Thoracic aorta (tissue), 2 donors: ENCODE data around the gene GNB4. TPM values are rescaled to one million over a fixed set of nuclear protein-coding genes. Genes with fewer than 3 reads are reported as not detected.

Experiments used
- ATAC-seq: fragments of 150-250 bp; one replicate; pipeline ENCODE4 v1.8.0; 2017; ENCODE audit warnings: low read depth; ENCODE audit not compliant: insufficient number of reproducible peaks, low FRiP score
- DNase-seq: peaks from one replicate; pipeline ENCODE4 v3.0.0-alpha.2; 2020; ENCODE audit warnings: low spot score
- H3K27ac ChIP-seq, 2 donors: fragments of 200-600 bp; sonication (generic); 1 replicate in 1 of 2; 2 replicates in 1 of 2; pipeline ENCODE4 v1.5.1; 2016; ENCODE audit warnings: mild to moderate bottlenecking in 2 of 2, moderate library complexity in 2 of 2
- H3K27me3 ChIP-seq: fragments of 200-600 bp; sonication (generic); replicated peaks from 2 replicates; pipeline ENCODE4 v1.6.0; 2016; ENCODE audit warnings: mild to moderate bottlenecking; ENCODE audit not compliant: insufficient read depth
- H3K36me3 ChIP-seq: fragments of 200-600 bp; sonication (generic); one replicate; pipeline ENCODE4 v1.5.1; 2016
- H3K4me1 ChIP-seq, 2 donors: fragments of 200-600 bp; sonication (generic); 1 replicate in 1 of 2; 2 replicates in 1 of 2; pipeline versions ENCODE4 v1.5.1 to v1.6.0; 2016; ENCODE audit warnings: low read depth in 2 of 2, mild to moderate bottlenecking in 1 of 2; ENCODE audit not compliant: control insufficient read depth in 1 of 2
- H3K4me3 ChIP-seq: fragments of 200-600 bp; sonication (generic); 2 replicates; pipeline ENCODE4 v1.5.1; 2016; ENCODE audit warnings: mild to moderate bottlenecking
- H3K9me3 ChIP-seq: fragments of 200-600 bp; sonication (generic); 2 replicates; pipeline ENCODE4 v1.5.1; 2016
- total RNA-seq, 2 donors: library from RNA; depleted of rRNA; stranded (reverse); fragments of >200 nt; gene quantifications; one replicate each; pipeline versions ENCODE4 v1.1.0 to v1.2.3, GENCODE V29; 2016
- TF ChIP-seq, protein P1 (sequence below): fragments of 200-600 bp; sonication (generic); IDR thresholded peaks from one replicate; pipeline ENCODE4 v1.5.1; 2019; ENCODE audit warnings: antibody characterized with exemption

GNB4 gene
- total RNA-seq, 2 donors from 2014 or later, result 66.2 to 66.7 TPM

DNA sequence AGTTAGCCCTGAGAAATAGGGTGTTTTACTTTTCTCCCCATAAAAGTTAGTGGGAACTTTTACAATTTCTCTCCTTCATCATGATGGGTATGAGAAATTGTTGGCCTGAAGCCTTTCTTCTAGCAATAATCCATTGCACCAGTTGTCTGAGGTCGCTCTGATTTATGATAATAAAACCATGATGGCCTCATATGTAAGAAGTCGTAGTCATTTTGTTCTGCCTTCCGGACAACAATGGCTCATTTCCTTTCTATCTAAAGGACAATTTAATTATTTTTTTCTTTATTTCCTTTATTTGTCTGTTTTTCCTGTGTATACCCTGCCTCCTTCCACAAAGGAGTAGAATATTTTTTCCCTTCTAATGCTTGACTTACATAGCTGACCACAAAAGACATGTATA is 31.6 kb upstream of the GNB4 start:
- no peaks in the 10 kb centered on the region for H3K9me3 ChIP-seq
- DNase-seq, result no peak
- ATAC-seq, result no peak
- H3K27me3 ChIP-seq, result no peaks in the 10 kb centered on the region
- H3K4me1 ChIP-seq, result no peaks in the 10 kb centered on the region
- TF ChIP-seq, protein P1, sequence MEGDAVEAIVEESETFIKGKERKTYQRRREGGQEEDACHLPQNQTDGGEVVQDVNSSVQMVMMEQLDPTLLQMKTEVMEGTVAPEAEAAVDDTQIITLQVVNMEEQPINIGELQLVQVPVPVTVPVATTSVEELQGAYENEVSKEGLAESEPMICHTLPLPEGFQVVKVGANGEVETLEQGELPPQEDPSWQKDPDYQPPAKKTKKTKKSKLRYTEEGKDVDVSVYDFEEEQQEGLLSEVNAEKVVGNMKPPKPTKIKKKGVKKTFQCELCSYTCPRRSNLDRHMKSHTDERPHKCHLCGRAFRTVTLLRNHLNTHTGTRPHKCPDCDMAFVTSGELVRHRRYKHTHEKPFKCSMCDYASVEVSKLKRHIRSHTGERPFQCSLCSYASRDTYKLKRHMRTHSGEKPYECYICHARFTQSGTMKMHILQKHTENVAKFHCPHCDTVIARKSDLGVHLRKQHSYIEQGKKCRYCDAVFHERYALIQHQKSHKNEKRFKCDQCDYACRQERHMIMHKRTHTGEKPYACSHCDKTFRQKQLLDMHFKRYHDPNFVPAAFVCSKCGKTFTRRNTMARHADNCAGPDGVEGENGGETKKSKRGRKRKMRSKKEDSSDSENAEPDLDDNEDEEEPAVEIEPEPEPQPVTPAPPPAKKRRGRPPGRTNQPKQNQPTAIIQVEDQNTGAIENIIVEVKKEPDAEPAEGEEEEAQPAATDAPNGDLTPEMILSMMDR, result no peak
- H3K4me3 ChIP-seq, result no peak overlapping the region
- no peak overlapping the region for H3K27ac ChIP-seq
- no peaks in the 10 kb centered on the region for H3K36me3 ChIP-seq

DNA sequence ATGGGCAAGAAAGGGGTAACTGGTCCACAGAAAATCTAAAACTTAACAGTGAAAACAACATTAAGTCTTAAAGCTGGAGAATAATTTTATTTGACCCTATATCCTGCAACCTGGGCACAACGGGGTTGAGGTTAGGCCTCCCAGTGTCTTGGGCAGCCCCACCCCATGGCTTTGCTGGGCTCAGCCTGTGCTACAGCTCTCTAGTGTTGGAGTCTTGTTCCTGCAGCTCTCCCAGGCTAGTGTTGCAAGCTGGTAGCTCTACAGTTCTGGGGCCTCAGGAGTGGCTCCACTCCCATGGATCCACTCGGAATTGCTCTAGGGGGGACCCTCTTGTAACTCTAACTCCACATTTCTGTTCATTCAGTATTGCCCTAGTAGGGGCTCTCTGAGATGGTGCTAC is 24.9 kb upstream of the GNB4 start:
- no peaks in the 10 kb centered on the region for H3K9me3 ChIP-seq
- DNase-seq (no peak), ATAC-seq (no peak)
- TF ChIP-seq, protein P1, result no peak
- H3K27me3 ChIP-seq, result no peaks in the 10 kb centered on the region
- H3K36me3 ChIP-seq, result no peaks in the 10 kb centered on the region
- H3K27ac ChIP-seq, result no peak overlapping the region
- H3K4me3 ChIP-seq, result no peak overlapping the region
- no peaks in the 10 kb centered on the region for H3K4me1 ChIP-seq

DNA sequence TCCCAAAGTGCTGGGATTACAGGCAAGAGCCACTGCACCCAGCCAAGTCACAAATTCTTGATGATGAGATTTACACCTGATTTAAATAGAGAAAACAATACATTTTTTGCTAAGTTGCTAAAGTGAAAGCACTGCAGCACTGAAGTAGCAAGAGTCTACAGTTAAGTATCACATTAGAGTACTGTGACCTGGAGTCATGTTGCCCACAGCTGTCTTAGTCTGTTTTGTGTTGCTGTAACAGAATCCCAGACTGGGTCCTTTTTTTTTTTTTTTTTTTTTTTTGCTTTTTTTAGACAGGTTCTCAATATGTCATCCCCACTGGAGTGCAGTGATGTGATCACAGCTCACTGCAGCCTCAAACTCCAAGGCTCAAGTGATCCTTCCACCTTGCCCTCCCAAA is 23.2 kb upstream of the GNB4 start:
- Histone ChIP-seq H3K27ac (no peak overlapping the region), H3K27me3 (no peaks in the 10 kb centered on the region), H3K36me3 (no peaks in the 10 kb centered on the region), H3K4me1 (no peaks in the 10 kb centered on the region), H3K4me3 (no peak overlapping the region), H3K9me3 (no peaks in the 10 kb centered on the region)
- no peak for DNase-seq
- no peak for ATAC-seq
- TF ChIP-seq, protein P1, result no peak

DNA sequence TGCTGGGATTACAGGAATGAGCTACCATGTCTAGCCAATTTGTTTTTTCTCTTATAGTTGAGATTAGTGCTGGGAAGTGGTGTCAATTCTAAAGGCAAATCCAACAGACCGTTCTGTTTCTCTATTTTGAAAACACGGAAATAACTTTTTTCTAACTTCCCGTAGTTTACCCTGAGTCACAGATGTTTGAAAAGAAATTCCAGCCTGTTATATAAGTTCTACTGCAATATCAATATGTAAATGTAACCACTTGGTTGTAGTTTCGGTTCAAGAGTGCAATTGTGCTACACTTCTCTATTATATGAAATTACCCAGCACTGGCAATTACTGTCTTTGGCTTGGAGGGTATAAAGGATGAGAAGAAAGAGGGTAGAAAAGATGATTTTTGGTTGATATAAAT is 22.3 kb upstream of the GNB4 start:
- Histone ChIP-seq H3K36me3 (no peaks in the 10 kb centered on the region), H3K27ac (no peak overlapping the region), H3K9me3 (no peaks in the 10 kb centered on the region), H3K27me3 (no peaks in the 10 kb centered on the region), H3K4me1 (no peaks in the 10 kb centered on the region), H3K4me3 (peak overlapping the region; percentile 2)
- ATAC-seq (no peak), DNase-seq (no peak)
- TF ChIP-seq, protein P1, result no peak

DNA sequence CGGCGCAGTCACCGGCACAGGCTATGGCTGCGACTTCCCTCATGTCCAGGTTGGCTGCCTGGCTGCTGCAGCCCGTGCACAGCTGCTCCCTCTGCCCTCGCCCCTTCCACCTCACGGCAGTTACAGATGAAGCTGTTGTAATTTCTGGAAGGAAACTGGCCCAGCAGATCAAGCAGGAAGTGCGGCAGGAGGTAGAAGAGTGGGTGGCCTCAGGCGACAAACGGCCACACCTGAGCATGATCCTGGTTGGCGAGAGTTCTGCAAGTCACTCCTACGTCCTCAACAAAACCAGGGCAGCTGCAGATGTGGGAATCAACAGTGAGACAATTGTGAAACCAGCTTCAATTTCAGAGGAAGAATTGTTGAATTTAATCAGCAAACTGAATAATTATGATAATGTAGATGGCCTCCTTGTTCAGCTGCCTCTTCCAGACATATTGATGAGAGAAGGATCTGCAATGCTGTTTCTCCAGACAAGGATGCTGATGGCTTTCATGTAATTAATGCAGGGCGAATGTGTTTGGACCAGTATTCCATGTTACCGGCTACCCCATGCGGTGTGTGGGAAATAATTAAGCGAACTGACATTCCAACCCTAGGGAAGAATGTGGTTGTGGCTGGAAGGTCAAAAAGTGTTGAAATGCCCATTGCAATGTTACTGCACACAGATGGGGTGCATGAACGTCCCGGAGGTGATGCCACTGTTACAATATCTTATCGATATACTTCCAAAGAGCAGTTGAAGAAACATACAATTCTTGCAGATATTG is 13.2 kb upstream of the GNB4 start:
- TF ChIP-seq, protein P1, result no peak
- Histone ChIP-seq H3K36me3 (no peaks in the 10 kb centered on the region), H3K27ac (no peak overlapping the region), H3K9me3 (no peaks in the 10 kb centered on the region), H3K4me3 (peak overlapping the region; percentile 26), H3K4me1 (no peaks in the 10 kb centered on the region), H3K27me3 (no peaks in the 10 kb centered on the region)
- no peak for DNase-seq
- ATAC-seq, result no peak
